HUES64 (cell line): Measurements from ENCODE around the gene EPB41.

Experiments
- H3K27ac ChIP-seq: 2 replicates; pipeline ENCODE4 v1.7.0; 2013; ENCODE audit warnings: low read depth, low read length, inconsistent platforms
- H3K27me3 ChIP-seq: 2 replicates; pipeline ENCODE4 v1.6.1; 2013; ENCODE audit warnings: mild to moderate bottlenecking, low read length; ENCODE audit not compliant: insufficient read depth
- H3K36me3 ChIP-seq: 2 replicates; pipeline ENCODE4 v1.6.1; 2013; ENCODE audit warnings: mild to moderate bottlenecking, low read length; ENCODE audit not compliant: insufficient read depth
- H3K4me1 ChIP-seq: 2 replicates; pipeline ENCODE4 v1.6.1; 2013; ENCODE audit warnings: mild to moderate bottlenecking, low read length, moderate library complexity; ENCODE audit not compliant: insufficient read depth
- H3K4me3 ChIP-seq: 2 replicates; pipeline ENCODE4 v1.5.1; 2013; ENCODE audit warnings: mild to moderate bottlenecking, low read length, moderate library complexity
- H3K9ac ChIP-seq: 2 replicates; pipeline ENCODE4 v1.6.1; 2013; ENCODE audit warnings: mild to moderate bottlenecking, low read depth, low read length
- H3K9me3 ChIP-seq: 2 replicates; pipeline ENCODE4 v1.6.1; 2013; ENCODE audit warnings: low read depth, low read length; ENCODE audit not compliant: insufficient read depth
- WGBS: fragments of 150-250, 120-280 bp; methylation state at CpG from one replicate; pipeline ENCODE4 v1.1.7; 2013; ENCODE audit warnings: missing lambda C conversion rate; 5-methylcytosine and 5-hydroxymethylcytosine counted together

Gene EPB41

DNA sequence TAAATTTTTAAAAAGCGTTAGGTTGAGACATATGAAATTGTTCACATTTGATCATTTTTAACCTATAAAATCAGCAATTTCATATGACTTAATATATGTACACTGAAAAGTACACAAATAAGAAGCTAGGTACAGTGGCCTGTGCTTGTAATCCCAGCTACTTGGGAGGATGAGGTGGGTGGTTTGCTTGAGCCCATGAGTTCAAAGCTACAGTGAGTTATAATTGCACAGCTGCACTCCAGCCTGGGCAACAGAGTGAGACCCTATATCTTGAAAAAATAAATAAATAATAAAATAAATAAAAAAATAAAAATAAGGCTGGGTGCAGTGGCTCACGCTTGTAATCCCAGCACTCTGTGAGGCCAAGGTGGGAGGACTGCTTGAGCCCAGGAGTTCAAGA is 5.2 kb upstream of the EPB41 start:
- H3K27me3 ChIP-seq, result no peaks in the 10 kb centered on the region
- no peak overlapping the region for H3K27ac ChIP-seq
- peaks cover 5% of the 10 kb centered on the region for H3K4me1 ChIP-seq
- 100% methylated on average over 1 of the region's 2 CpGs for WGBS
- no peaks in the 10 kb centered on the region for H3K9me3 ChIP-seq
- H3K36me3 ChIP-seq, result no peaks in the 10 kb centered on the region
- H3K9ac ChIP-seq, result no peak overlapping the region
- H3K4me3 ChIP-seq, result no peak overlapping the region

DNA sequence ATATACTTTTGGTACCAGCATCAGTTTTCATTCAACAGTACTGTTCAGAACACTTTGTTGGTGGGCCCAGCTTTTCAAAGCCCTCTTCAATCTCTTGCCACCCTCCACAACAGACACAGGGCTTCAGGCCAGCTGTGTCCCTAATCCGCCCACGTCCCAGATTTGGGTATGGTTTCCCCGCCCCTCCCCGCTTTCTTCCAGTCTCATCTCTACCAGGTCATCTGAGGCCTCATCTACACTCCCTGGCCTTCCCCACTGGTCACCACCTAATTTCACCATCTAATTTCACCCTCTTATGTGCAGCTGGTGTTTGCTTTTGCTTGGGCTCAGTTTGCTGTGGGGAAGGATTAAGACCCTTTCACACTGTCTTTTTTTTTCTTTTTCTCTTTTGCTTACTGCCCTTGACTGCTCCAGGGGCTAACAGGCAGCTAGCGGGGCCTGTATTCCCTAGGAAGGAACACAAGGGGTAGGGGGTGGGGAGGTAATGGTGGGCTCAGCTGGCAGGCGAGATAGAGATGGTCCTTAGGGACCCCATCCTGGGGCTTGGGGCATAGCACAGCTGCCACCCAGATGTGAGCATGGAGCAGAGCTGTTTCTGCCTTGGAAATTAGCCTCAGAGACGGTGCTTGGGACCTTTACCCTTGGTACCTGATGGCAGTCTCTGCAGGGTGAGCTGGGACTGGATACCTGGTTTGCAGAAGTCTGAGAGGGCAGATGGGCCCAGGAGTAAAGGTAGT is 3.8 kb upstream of the EPB41 start:
- Histone ChIP-seq H3K4me1 (peaks cover 7% of the 10 kb centered on the region), H3K4me3 (no peak overlapping the region), H3K36me3 (no peaks in the 10 kb centered on the region), H3K27me3 (no peaks in the 10 kb centered on the region), H3K9ac (no peak overlapping the region), H3K9me3 (no peaks in the 10 kb centered on the region), H3K27ac (no peak overlapping the region)
- WGBS, result 82% methylated on average over 7 of the region's 7 CpGs

DNA sequence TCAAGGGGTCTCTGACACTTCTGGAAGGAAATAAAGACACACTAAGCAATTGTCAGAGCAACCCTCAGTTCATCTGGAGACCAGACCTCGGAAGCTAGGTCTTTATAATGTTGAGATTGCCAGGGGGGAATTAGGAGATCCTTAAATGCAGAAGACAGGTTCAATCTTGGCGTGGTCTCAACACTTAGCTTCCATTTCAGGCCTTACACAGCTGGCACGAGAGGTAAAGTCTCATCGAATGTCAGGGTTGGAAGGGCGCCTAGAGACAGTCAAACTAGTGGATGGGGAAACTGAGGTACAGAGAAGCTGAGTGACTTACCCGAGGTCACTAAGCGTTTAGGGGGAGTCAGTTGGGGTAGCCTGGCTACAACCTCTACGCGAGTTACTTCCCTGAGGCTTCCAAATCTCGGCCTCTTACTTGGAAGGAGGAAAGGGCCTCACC is 562 bp upstream of the EPB41 start:
- Histone ChIP-seq H3K4me3 (peak overlapping the region; percentile 50), H3K4me1 (peaks cover 13% of the 10 kb centered on the region), H3K27me3 (no peaks in the 10 kb centered on the region), H3K9me3 (no peaks in the 10 kb centered on the region), H3K27ac (peak overlapping the region; percentile 23; the same call in 1 of the 2 replicates), H3K36me3 (no peaks in the 10 kb centered on the region), H3K9ac (peak overlapping the region; percentile 60)
- 36% methylated on average over 10 of the region's 10 CpGs for WGBS

DNA sequence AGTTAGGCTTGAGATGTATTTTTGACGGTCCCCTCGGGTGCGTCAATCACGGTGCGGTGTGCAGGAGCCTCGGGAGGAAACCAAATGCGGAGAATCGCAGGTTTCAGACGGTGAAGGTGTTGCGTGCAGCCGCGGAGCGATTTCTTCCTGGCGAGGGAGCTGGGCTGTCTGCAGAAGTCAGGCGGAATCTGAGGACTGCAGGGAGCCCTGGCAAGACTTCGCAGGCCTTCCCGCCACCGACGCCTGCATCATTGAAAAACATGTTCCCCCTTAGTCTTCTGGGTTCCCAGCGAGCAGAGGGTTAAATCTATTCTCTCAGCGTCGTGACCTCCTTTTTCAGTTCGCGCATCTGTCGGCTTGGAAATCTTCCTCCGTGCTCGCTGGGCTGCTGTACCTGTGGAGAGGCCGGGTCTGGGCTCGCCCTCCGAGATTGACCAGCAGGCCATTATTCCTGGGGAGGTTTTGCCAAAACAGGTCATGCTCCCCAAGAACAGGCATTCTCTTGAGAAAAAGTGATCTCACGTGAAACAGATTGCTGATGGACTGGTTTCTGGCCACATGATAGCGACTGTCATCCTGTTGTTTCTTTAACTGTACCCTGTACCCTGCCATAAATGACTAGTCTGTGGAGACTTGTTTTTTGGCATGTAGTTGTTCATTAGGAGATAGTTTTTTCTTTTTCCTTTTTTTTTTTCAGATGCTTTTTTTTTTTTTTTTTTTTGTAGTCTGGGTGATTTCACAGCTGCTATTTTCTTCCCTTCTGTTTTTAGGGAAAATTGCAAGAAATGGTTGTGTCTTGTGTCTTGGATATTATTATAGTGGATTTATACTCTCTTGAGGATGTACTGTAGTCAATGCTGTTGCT is 894 bp downstream of the EPB41 start:
- peak overlapping the region; percentile 91 for H3K9ac ChIP-seq
- H3K36me3 ChIP-seq, result no peaks in the 10 kb centered on the region
- peaks cover 13% of the 10 kb centered on the region for H3K4me1 ChIP-seq
- peak overlapping the region; percentile 83 for H3K27ac ChIP-seq
- H3K27me3 ChIP-seq, result no peaks in the 10 kb centered on the region
- 1% methylated on average over 32 of the region's 32 CpGs for WGBS
- no peaks in the 10 kb centered on the region for H3K9me3 ChIP-seq
- H3K4me3 ChIP-seq, result peak overlapping the region; percentile 90

DNA sequence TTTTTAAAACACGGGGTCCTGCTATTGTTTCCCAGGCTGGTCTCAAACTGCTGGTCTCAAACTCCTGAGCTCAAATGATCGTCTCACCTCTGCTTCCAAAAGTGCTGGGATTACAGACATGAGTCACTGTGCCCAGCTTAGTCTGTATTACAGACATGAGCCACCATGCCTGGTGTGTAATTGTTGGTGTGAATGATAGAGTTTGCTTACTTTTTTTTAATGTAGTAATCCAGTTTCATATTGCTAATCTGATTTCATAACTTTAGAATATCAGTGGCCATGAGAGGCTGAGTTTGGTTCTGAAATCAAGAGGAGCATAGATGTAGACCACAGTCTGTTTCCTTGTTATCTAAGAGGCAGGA is 3.4 kb downstream of the EPB41 start:
- H3K9ac ChIP-seq, result 0 out of 2 replicates have a peak overlapping the region, but pooled peaks have one; percentile 14
- H3K27ac ChIP-seq, result no peak overlapping the region
- H3K4me3 ChIP-seq, result no peak overlapping the region
- H3K27me3 ChIP-seq, result no peaks in the 10 kb centered on the region
- peaks cover 13% of the 10 kb centered on the region for H3K4me1 ChIP-seq
- 91% methylated on average over 2 of the region's 2 CpGs for WGBS
- no peaks in the 10 kb centered on the region for H3K36me3 ChIP-seq
- H3K9me3 ChIP-seq, result no peaks in the 10 kb centered on the region

DNA sequence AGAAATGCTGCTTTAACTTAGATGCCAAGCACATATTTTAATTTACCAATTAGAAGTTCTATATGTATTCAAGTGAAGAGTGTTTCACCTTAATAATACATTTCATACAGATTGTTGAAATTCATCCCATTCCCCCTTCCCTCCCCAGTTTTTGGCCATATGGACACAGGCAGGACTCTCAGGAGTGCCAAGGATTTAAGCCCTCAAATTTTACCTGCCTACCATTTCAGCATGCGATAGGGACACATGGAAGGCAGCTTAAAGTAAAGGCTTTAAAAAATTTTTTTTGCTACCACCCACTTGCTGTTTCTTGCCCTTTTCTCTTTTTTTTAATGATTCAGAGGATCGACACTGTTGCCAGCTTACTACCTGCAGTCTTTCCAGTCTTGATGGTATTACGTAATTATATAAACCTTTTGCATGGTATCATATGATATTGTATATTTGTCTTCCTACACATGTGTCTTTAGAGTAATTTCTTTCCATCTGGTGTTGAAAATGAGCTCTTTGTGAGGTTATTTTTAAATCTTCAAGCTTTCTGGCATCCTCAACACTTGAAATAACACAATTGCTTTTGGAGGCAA is 7.0 kb downstream of the EPB41 start:
- Histone ChIP-seq H3K27ac (no peak overlapping the region), H3K36me3 (no peaks in the 10 kb centered on the region), H3K4me3 (no peak overlapping the region), H3K9me3 (no peaks in the 10 kb centered on the region), H3K27me3 (no peaks in the 10 kb centered on the region), H3K4me1 (peaks cover 3% of the 10 kb centered on the region), H3K9ac (no peak overlapping the region)
- 97% methylated on average over 2 of the region's 3 CpGs for WGBS

DNA sequence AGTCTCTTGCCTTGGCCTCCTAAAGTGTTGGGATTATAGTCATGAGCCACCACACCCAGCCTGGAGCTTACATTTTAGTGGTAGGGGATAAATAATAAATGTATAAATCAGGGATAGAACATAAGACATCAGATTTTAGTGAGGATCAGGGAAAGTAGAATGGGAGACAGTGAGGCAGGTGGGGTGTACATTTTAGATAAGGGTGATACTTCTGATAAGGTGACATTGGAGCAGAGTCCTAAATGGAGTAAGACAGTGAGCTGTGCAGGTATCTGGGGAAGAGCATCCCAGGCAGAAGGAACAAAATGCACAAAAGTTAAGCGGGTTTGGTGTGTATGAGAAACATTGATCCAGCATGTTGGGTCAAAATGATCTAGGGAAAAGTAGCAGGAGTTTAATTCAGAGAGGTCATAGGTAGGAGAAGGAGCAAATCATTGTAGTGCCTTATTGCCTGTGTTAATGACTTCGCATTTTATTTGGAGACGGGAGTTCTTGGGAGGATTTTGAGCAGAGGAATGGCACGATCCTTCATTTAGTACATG is 11.1 kb downstream of the EPB41 start:
- peaks cover 25% of the 10 kb centered on the region for H3K4me1 ChIP-seq
- H3K27me3 ChIP-seq, result no peaks in the 10 kb centered on the region
- H3K36me3 ChIP-seq, result no peaks in the 10 kb centered on the region
- no peak overlapping the region for H3K4me3 ChIP-seq
- no peak overlapping the region for H3K9ac ChIP-seq
- H3K9me3 ChIP-seq, result no peaks in the 10 kb centered on the region
- H3K27ac ChIP-seq, result no peak overlapping the region
- WGBS, result 97% methylated on average over 4 of the region's 4 CpGs

DNA sequence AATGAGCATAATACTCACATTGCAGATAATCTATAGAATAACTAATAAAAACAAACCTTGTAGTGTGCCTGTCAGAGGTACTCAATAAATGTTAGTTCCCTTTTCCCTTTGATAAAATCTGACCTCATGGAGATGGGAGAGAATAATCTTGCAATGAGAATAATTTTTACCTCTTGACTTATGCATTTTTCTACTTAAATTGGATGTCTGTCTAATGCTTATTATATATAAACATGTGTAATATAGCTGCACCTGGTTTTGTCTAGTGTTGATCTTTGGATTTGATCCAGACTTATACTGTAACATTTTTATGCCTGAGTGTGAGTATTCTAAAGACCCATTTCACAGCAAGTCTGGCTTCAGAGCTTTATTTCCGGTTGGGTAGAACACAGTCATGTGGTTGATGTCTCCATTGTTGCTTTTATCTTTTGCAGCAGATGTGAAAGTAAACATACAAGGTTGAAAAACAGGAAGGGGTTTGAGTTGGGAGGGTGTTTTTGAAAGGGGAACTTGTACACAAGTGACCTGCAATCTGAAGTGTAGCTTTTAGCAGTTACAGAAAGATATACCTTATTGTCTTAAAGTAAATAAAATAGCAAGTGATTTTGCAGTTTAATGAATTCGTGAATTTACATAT is 12.4 kb downstream of the EPB41 start:
- H3K9ac ChIP-seq, result no peak overlapping the region
- H3K4me1 ChIP-seq, result peaks cover 25% of the 10 kb centered on the region
- no peaks in the 10 kb centered on the region for H3K36me3 ChIP-seq
- no peak overlapping the region for H3K4me3 ChIP-seq
- no peaks in the 10 kb centered on the region for H3K9me3 ChIP-seq
- 68% methylated on average over 1 of the region's 2 CpGs for WGBS
- no peaks in the 10 kb centered on the region for H3K27me3 ChIP-seq
- H3K27ac ChIP-seq, result peak overlapping the region; percentile 26; the same call in 1 of the 2 replicates

DNA sequence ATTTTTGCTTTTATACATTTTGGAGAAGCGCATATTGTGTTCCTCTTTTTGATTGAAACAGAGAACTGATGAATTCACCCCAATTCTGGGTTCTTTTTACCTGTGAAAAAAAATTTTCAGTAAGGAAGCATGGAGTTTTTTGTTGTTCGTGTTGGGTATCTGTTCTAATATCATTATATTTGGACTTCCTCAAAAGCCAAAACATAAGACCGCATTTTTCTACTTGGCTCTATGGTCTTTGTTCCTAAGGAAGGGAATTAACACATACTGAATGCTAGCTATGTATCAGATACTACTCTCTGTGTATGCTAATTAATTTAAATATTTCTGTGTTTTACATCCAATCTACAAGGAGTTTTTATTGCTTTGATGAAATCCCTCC is 12.9 kb downstream of the EPB41 start:
- Histone ChIP-seq H3K9me3 (no peaks in the 10 kb centered on the region), H3K4me3 (no peak overlapping the region), H3K27ac (peak overlapping the region; percentile 26; the same call in 1 of the 2 replicates)

DNA sequence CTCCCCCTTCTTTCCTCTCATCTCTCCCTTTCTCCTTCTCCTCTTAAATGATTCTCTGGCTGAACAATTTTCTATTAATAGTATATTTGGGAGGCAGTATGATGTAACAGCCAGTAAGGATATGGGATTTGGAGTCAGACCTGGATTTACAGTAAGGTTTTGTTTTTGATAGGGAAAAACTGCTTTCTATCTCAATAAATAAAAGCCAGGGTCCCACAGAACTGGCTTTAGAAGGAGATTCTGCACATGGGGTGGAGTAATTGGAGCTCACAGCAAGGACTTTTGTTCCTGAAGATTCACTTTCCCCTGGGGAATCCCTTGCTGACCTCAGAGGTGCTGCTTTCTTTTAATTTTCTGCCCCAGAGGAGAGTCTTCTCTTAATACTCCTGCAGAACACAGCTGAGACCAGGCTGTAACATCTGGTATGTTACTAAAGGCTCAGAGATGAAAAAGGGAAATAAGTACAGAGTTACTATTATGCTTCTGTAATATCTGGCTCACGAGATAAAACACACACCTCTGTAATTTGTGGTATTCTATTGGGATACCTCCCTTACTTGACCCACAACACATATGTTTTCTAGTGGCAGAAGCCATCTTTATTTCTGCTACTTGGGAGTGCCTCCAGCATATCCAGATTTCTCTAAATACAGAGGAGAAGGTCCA is 13.4 kb downstream of the EPB41 start:
- Histone ChIP-seq H3K9me3 (no peaks in the 10 kb centered on the region), H3K9ac (peak overlapping the region; percentile 12; the same call in 1 of the 2 replicates), H3K4me3 (no peak overlapping the region), H3K36me3 (no peaks in the 10 kb centered on the region), H3K27ac (peak overlapping the region; percentile 22; the same call in 1 of the 2 replicates), H3K4me1 (peaks cover 25% of the 10 kb centered on the region), H3K27me3 (no peaks in the 10 kb centered on the region)
- WGBS, result 86% methylated on average over 1 of the region's 1 CpG

More for the DNA sequence above, 12.9 kb downstream of the EPB41 start:
- Histone ChIP-seq H3K27me3 (no peaks in the 10 kb centered on the region), H3K4me1 (peaks cover 25% of the 10 kb centered on the region), H3K9ac (no peak overlapping the region), H3K36me3 (no peaks in the 10 kb centered on the region)
- 100% methylated on average over 1 of the region's 3 CpGs for WGBS
